Cardiac fibroblast (primary cell): Measurements from ENCODE around the gene MTREX.

ENCODE experiments used
- DNase-seq, 2 donors: peaks; one replicate each; pipeline versions ENCODE4 v3.0.0 to v3.0.0-alpha.2; 2010; ENCODE audit warnings: low read depth in 2 of 2
- H3K4me3 ChIP-seq, 2 donors: replicated peaks in 1 of 2; 1 replicate in 1 of 2; 2 replicates in 1 of 2; pipeline ENCODE4 v1.5.1; 2011; ENCODE audit warnings: low read depth in 2 of 2, low read length in 2 of 2, mild to moderate bottlenecking in 2 of 2, moderate library complexity in 1 of 2
- TF ChIP-seq, protein P1 (sequence below): IDR thresholded peaks from one replicate; pipeline ENCODE4 v1.5.1; 2011; ENCODE audit warnings: low read depth, mild to moderate bottlenecking, low read length, inconsistent platforms

MTREX gene

DNA sequence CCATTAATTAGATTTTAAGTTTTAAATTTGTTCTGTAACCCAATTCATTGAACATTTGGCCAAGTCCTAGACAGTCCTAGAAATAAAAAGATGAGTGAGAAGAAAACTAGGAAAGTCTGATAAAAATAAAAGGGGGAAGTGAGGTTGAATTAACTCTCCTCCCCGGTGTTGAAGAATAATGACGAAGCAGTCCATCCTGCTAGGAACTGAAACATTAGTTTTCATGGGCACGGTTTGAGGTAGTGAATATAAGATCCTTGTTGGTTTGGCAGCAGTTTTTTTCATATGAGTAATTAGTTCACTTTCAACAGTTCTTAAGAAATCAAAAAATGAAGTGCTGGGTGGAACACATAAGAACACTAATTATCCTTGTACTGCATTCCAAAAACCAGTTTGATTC lies 103.1 kb downstream of the MTREX start:
- TF ChIP-seq, protein P1, sequence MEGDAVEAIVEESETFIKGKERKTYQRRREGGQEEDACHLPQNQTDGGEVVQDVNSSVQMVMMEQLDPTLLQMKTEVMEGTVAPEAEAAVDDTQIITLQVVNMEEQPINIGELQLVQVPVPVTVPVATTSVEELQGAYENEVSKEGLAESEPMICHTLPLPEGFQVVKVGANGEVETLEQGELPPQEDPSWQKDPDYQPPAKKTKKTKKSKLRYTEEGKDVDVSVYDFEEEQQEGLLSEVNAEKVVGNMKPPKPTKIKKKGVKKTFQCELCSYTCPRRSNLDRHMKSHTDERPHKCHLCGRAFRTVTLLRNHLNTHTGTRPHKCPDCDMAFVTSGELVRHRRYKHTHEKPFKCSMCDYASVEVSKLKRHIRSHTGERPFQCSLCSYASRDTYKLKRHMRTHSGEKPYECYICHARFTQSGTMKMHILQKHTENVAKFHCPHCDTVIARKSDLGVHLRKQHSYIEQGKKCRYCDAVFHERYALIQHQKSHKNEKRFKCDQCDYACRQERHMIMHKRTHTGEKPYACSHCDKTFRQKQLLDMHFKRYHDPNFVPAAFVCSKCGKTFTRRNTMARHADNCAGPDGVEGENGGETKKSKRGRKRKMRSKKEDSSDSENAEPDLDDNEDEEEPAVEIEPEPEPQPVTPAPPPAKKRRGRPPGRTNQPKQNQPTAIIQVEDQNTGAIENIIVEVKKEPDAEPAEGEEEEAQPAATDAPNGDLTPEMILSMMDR: no peak
- no peak for DNase-seq

DNA sequence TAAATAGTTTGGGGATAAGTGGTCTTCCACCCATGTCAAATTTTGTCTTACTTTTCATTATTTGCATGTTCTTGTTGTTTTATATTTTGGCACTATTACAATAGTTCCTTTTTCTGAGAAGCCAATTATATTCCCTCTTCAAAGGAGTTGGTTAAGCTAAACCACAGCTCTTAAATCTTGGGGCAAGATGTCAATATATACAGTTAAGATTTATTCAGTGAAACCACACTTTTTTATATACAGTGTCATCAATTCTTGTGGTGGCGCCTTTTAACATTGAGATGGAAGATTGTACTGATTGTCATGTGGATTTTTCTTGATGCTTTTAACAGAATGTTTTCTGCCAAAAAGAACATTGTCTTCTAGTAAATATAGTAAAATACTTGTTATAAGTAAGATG lies 104.1 kb downstream of the MTREX start:
- no peak for DNase-seq
- TF ChIP-seq, protein P1: no peak
- H3K4me3 ChIP-seq: no peak overlapping the region

More for the DNA sequence above, 103.1 kb downstream of the MTREX start:
- no peak overlapping the region for H3K4me3 ChIP-seq

DNA sequence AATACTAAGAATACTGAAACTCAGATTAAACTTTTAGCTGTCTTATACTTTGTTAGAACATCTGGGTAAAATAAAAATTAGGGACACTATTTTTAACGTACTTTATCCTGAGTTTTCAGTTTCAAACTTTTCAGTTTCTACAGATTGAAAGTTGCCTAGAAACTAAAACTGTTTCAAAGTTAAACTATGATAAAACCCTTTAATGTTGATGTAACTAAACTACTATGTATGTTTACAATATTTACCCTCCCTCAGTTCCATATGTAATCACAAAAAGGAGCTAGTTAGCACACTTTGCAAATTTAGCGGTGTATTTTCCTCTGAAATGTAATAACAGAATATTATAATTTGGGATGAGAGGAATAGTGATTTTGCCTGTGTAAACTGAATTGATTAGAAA lies 105.9 kb downstream of the MTREX start:
- TF ChIP-seq, protein P1: no peak
- no peak overlapping the region for H3K4me3 ChIP-seq
- no peak for DNase-seq

DNA sequence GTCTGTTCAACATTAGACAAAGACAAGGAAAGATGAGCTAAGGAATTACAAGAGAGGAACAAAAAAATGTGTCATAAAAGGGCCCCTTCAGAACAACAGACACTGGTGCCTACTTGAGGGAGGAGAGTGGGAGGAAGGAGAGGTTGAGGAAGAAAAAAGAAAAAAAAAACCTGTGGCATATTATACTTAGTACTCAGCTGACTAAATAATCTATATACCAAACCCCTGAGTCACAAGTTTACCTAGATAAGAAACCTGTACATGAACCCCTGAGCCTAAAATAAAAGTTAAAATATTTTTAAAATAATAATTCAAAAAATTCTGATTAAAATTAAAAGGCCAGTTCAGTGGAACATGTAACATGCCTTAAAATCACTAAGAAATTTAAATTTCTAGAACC lies 107.3 kb downstream of the MTREX start:
- no peak for DNase-seq
- TF ChIP-seq, protein P1: no peak
- H3K4me3 ChIP-seq: no peak overlapping the region

DNA sequence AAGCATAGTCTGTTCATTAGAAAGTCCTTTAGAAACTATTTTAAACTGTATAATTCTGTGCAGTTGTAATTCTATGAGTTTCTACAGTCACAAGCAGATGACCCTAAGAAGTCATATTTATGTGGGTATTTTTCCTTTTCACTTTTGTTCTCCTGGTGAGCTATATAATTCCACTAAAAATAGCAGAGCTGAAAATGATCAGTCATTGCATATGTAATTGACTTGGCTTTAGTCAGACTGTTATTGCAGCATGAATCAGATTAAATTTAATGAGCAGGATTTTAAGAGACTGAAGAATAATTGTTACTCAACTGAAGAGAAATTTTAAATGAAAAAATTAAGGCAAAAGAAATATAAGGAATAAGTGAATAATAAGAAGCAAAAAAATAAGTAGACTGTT lies 108.5 kb downstream of the MTREX start:
- no peak overlapping the region for H3K4me3 ChIP-seq
- peak in 1 of 2 donors; percentile 21 for DNase-seq
- TF ChIP-seq, protein P1: no peak

DNA sequence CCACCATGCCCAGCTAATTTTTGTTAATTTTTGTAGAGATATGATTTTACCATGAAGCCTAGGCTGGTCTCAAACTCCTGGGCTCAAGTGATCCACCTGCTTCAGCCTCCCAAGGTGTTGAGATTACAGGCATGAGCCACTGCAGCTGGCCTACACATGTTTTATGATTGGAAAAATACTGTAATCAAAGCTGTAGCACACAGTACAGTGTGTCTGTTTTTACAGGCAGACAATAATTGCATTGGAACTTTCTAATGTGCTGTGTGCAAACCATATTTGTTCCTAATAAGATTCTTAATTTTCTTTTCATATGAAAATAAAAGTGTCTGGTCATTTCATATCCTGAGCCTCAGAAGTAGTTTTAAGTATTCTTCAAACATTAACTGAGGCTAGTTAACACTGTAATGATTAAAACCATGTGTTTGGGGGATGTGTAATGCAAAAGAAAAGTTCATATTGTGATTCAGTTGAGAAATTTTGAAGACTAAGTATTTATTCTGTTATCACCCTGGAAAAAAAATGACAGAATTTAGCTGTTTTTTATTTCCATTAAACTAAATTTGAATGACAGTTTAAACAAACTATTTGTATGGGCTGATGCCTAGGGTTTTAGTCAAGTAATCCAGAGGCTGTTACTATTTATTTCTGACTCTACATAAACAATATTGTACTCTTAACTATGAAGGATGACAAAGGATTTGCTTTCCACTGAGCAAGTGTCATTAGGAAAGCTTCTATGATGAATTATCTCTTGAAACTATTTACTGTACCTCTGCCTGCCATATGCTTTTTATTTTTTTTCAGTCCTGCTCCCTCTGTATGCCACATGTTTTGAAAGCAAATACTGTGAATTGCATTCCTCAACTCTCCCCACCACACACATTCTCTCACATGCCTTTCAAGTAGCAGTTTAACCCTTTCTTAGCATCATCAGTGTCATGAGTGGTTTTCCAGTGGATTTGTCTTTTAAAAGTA lies 111.5 kb downstream of the MTREX start:
- DNase-seq: peak; percentile 30 to 54
- no peak overlapping the region for H3K4me3 ChIP-seq
- TF ChIP-seq, protein P1: no peak
